ENCODE data around the gene ABHD4. TPM values are rescaled to one million over a fixed set of nuclear protein-coding genes. Genes with fewer than 3 reads are reported as not detected.

The ABHD4 gene
- total RNA-seq, 1 donor from 2014 or later, result 11.6 TPM

DNA sequence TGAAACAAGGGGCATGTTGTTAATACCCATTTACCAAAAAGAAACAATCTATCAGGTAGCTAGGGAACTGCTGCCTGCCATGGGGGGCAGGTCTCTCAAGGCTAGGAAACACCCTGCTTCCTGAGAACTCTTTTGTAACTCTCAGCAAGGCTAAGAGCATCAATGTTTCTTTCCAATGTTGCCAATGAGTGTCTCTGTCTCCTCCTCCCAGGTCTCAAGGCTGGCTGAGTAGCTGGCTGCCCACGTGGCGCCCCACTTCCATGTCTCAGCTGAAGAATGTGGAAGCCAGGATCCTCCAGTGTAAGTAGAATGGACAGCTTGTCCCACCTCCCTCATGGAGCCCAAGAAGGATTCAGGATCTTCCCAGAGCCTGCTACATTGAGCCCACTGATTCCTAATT, 3.4 kb downstream of the ABHD4 start:
- no peaks in the 10 kb centered on the region for H3K9me3 Mint-ChIP-seq
- peaks cover 16% of the 10 kb centered on the region for H3K27me3 Mint-ChIP-seq (ENCODE audit: low read depth)
- peaks cover 6% of the 10 kb centered on the region for H3K36me3 Mint-ChIP-seq (ENCODE audit: low read depth)
- no peak for DNase-seq (ENCODE audit: low read depth, low spot score)
- H3K4me1 Mint-ChIP-seq, result peaks cover 23% of the 10 kb centered on the region
- no peak overlapping the region for H3K27ac Mint-ChIP-seq (ENCODE audit: unreplicated experiment)
- TF ChIP-seq, protein P1, sequence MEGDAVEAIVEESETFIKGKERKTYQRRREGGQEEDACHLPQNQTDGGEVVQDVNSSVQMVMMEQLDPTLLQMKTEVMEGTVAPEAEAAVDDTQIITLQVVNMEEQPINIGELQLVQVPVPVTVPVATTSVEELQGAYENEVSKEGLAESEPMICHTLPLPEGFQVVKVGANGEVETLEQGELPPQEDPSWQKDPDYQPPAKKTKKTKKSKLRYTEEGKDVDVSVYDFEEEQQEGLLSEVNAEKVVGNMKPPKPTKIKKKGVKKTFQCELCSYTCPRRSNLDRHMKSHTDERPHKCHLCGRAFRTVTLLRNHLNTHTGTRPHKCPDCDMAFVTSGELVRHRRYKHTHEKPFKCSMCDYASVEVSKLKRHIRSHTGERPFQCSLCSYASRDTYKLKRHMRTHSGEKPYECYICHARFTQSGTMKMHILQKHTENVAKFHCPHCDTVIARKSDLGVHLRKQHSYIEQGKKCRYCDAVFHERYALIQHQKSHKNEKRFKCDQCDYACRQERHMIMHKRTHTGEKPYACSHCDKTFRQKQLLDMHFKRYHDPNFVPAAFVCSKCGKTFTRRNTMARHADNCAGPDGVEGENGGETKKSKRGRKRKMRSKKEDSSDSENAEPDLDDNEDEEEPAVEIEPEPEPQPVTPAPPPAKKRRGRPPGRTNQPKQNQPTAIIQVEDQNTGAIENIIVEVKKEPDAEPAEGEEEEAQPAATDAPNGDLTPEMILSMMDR (conservative IDR thresholded peaks at IDR 0.05), result no peak
- no peak overlapping the region for H3K4me3 Mint-ChIP-seq

DNA sequence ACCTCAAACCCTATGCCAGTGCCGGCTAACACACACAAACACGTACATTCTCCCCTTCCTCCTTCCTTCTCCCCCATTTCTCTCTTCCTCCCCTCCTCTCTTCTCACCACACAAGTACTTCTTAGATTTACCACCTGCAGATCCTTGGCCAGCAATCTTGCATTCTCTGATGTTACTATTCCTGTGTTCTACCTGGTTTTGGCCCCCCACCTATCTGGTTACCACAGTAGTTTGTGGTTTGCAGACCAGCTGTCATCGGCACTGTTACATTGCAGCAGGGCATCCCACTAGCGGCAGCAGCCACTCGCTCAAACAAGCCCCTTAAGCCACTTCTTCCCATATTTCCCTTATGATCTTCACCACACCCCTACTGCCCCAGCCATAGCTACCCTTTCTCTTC, 3.9 kb downstream of the ABHD4 start:
- no peak overlapping the region for H3K4me3 Mint-ChIP-seq
- peaks cover 11% of the 10 kb centered on the region for H3K27me3 Mint-ChIP-seq (ENCODE audit: low read depth)
- TF ChIP-seq, protein P1 (conservative IDR thresholded peaks at IDR 0.05), result no peak
- H3K9me3 Mint-ChIP-seq, result no peaks in the 10 kb centered on the region
- H3K36me3 Mint-ChIP-seq (ENCODE audit: low read depth), result peaks cover 6% of the 10 kb centered on the region
- H3K27ac Mint-ChIP-seq (ENCODE audit: unreplicated experiment), result peak overlapping the region; percentile 19
- H3K4me1 Mint-ChIP-seq, result peaks cover 23% of the 10 kb centered on the region
- DNase-seq (ENCODE audit: low read depth, low spot score), result no peak

DNA sequence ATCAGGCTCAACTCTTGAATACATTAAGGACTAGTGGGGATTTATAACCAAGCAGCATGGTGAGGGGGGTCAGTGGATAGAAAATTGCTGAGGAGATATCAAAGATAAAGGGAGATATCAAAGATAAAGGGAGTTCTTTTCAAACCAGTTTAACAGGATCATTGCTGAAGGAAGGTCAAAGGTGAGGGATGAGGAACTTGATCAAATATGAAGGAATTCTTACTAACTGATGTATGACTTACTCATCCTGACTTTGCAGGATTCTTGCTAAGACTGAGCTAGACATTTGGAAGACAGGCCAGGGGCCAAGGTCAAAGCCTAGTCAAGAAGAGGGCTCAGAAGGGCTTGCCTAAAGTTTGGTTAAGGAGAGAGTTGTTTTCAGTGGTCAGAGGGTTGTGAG, 4.8 kb downstream of the ABHD4 start:
- Mint-ChIP-seq H3K4me3 (no peak overlapping the region), H3K9me3 (no peaks in the 10 kb centered on the region), H3K36me3 (ENCODE audit: low read depth) (peaks cover 6% of the 10 kb centered on the region), H3K27me3 (ENCODE audit: low read depth) (peaks cover 11% of the 10 kb centered on the region), H3K27ac (ENCODE audit: unreplicated experiment) (no peak overlapping the region), H3K4me1 (peaks cover 18% of the 10 kb centered on the region)
- TF ChIP-seq, protein P1 (conservative IDR thresholded peaks at IDR 0.05), result no peak
- no peak for DNase-seq (ENCODE audit: low read depth, low spot score)

DNA sequence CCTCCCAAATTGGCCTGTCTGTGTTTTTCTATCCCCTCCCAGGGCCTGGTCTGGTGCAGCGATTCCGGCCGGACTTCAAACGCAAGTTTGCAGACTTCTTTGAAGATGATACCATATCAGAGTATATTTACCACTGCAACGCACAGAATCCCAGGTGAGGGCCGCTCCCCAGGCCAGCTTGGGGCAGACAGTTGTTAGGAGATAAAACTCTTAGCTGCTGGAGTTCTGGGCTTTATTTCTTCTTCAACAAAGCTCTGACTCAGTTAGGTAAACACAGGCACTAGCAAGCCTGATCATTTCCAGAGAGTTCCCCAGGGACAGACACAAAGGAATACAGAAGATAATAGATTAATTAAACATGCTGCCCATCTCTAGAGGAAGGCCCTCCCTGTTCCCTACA, 8.3 kb downstream of the ABHD4 start:
- no peak for DNase-seq (ENCODE audit: low read depth, low spot score)
- Mint-ChIP-seq H3K4me3 (no peak overlapping the region), H3K27me3 (ENCODE audit: low read depth) (no peaks in the 10 kb centered on the region), H3K27ac (ENCODE audit: unreplicated experiment) (no peak overlapping the region), H3K36me3 (ENCODE audit: low read depth) (peaks cover 12% of the 10 kb centered on the region), H3K9me3 (no peaks in the 10 kb centered on the region), H3K4me1 (no peaks in the 10 kb centered on the region)
- TF ChIP-seq, protein P1 (conservative IDR thresholded peaks at IDR 0.05), result no peak

DNA sequence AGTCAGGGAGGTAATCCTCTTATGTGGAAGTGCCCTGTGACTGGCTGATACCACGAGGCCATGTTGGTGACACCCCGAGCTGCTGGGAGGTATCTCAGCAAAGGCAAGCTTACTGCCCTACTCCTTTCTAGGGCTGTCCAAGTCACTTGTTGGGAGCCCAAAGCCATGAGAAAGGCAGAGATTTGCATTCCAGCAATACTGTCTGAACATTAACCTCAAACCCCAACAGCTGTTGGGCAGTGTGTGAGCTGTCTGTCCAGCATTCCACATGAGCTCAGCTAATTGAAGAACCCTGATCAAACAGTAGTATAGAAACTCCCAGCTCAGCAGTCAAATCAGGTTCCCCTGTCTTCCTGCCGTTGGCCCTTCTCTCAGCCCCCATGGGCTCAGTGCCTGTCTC, 9.2 kb downstream of the ABHD4 start:
- H3K4me3 Mint-ChIP-seq, result no peak overlapping the region
- H3K27ac Mint-ChIP-seq (ENCODE audit: unreplicated experiment), result no peak overlapping the region
- H3K4me1 Mint-ChIP-seq, result no peaks in the 10 kb centered on the region
- no peaks in the 10 kb centered on the region for H3K9me3 Mint-ChIP-seq
- TF ChIP-seq, protein P1 (conservative IDR thresholded peaks at IDR 0.05), result no peak
- peaks cover 12% of the 10 kb centered on the region for H3K36me3 Mint-ChIP-seq (ENCODE audit: low read depth)
- no peaks in the 10 kb centered on the region for H3K27me3 Mint-ChIP-seq (ENCODE audit: low read depth)
- no peak for DNase-seq (ENCODE audit: low read depth, low spot score)

DNA sequence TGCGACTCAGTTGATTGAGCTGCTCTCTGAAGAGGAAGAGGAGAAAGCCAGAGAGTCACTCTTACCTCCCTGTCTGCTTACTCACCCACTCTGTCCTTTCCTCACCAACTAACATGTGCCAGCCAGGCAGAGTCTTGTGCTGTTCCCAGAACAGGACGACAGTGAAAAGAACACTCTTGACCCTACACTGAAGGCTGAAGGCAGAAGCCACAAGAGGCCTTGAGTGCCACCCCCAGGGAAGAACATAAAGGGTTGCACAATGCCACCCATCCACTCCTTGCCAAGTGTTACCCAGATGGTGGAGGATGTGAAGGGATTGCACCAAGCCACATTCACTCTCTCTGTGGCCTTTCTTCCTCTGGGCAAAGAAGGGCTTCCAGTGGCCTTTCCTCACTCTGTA, 12.8 kb downstream of the ABHD4 start:
- no peak for DNase-seq (ENCODE audit: low read depth, low spot score)
- H3K27ac Mint-ChIP-seq (ENCODE audit: unreplicated experiment), result no peak overlapping the region
- peaks cover 5% of the 10 kb centered on the region for H3K36me3 Mint-ChIP-seq (ENCODE audit: low read depth)
- H3K27me3 Mint-ChIP-seq (ENCODE audit: low read depth), result no peaks in the 10 kb centered on the region
- H3K4me1 Mint-ChIP-seq, result peaks cover 10% of the 10 kb centered on the region
- TF ChIP-seq, protein P1 (conservative IDR thresholded peaks at IDR 0.05), result no peak
- H3K4me3 Mint-ChIP-seq, result no peak overlapping the region
- H3K9me3 Mint-ChIP-seq, result no peaks in the 10 kb centered on the region
